GM12864 (cell line): Measurements from ENCODE around the gene CPT1C.

Experiments used
- DNase-seq: peaks from one replicate; pipeline ENCODE4 v3.0.0-alpha.2; 2011; ENCODE audit warnings: low read depth
- H3K4me3 ChIP-seq: 2 replicates; pipeline ENCODE4 v1.5.1; 2011; ENCODE audit warnings: mild to moderate bottlenecking, low read depth, low read length, control low read depth
- CTCF ChIP-seq: IDR thresholded peaks from 2 replicates; pipeline ENCODE4 v1.5.1; 2011; ENCODE audit warnings: low read depth, mild to moderate bottlenecking, moderate library complexity, low read length, control low read depth, inconsistent platforms; ENCODE audit errors: missing control alignments

Gene CPT1C

GRCh38 chr19:49696115-49696514 is 5.2 kb downstream of the CPT1C start:
- no peak for TF ChIP-seq CTCF
- DNase-seq, result no peak
- no peak overlapping the region for H3K4me3 ChIP-seq

GRCh38 chr19:49696865-49697264 is 5.9 kb downstream of the CPT1C start:
- no peak overlapping the region for H3K4me3 ChIP-seq
- DNase-seq, result no peak
- TF ChIP-seq CTCF, result no peak

- no peak for DNase-seq
- TF ChIP-seq CTCF, result no peak
- H3K4me3 ChIP-seq, result no peak overlapping the region
Measured at GRCh38 chr19:49699364-49699763, 8.4 kb downstream of the CPT1C start.

- no peak overlapping the region for H3K4me3 ChIP-seq
- TF ChIP-seq CTCF, result no peak
- no peak for DNase-seq
Measured at GRCh38 chr19:49700563-49700962, 9.6 kb downstream of the CPT1C start.

- no peak for TF ChIP-seq CTCF
- H3K4me3 ChIP-seq, result no peak overlapping the region
- DNase-seq, result no peak
Measured at GRCh38 chr19:49701271-49701786, 10.4 kb downstream of the CPT1C start.

- TF ChIP-seq CTCF, result no peak
- no peak for DNase-seq
- H3K4me3 ChIP-seq, result no peak overlapping the region
Measured at GRCh38 chr19:49704888-49705642, 14.1 kb downstream of the CPT1C start.

- TF ChIP-seq CTCF, result no peak
Measured at GRCh38 chr19:49705919-49706318, 15.0 kb downstream of the CPT1C start.

More at GRCh38 chr19:49705919-49706318, 15.0 kb downstream of the CPT1C start:
- no peak overlapping the region for H3K4me3 ChIP-seq
- DNase-seq, result no peak
